Central memory CD8-positive, alpha-beta T cell (primary cell): ENCODE results near the gene IGFBP2.

Experiments used
- ATAC-seq: fragments of 150-1000 bp; cut with Tn5 transposase; replicated peaks from 2 replicates; pipeline ENCODE4 v1.10.0; 2022; ENCODE audit warnings: mild to moderate bottlenecking, moderate FRiP score, moderate number of reproducible peaks; ENCODE audit not compliant: poor library complexity, severe bottlenecking; ENCODE audit errors: extremely low read depth
- DNase-seq, 2 donors: peaks; one replicate each; pipeline ENCODE4 v3.0.0; 2021; ENCODE audit warnings: low spot score in 2 of 2
- H3K27ac Mint-ChIP-seq: one replicate; pipeline ENCODE4 v1.8.0; 2022; ENCODE audit warnings: low read depth, mild to moderate bottlenecking, moderate library complexity, mixed read lengths
- H3K27me3 Mint-ChIP-seq: one replicate; pipeline ENCODE4 v1.8.0; 2022; ENCODE audit warnings: mixed read lengths
- H3K36me3 Mint-ChIP-seq: one replicate; pipeline ENCODE4 v1.8.0; 2022; ENCODE audit warnings: mild to moderate bottlenecking, moderate library complexity, mixed read lengths; ENCODE audit not compliant: insufficient read depth
- H3K4me1 Mint-ChIP-seq: one replicate; pipeline ENCODE4 v1.8.0; 2022; ENCODE audit warnings: mixed read lengths
- H3K4me3 Mint-ChIP-seq: one replicate; pipeline ENCODE4 v1.8.0; 2022; ENCODE audit warnings: mild to moderate bottlenecking, moderate library complexity, mixed read lengths
- H3K9me3 Mint-ChIP-seq: one replicate; pipeline ENCODE4 v1.8.0; 2022; ENCODE audit warnings: mixed read lengths

IGFBP2 gene

DNA sequence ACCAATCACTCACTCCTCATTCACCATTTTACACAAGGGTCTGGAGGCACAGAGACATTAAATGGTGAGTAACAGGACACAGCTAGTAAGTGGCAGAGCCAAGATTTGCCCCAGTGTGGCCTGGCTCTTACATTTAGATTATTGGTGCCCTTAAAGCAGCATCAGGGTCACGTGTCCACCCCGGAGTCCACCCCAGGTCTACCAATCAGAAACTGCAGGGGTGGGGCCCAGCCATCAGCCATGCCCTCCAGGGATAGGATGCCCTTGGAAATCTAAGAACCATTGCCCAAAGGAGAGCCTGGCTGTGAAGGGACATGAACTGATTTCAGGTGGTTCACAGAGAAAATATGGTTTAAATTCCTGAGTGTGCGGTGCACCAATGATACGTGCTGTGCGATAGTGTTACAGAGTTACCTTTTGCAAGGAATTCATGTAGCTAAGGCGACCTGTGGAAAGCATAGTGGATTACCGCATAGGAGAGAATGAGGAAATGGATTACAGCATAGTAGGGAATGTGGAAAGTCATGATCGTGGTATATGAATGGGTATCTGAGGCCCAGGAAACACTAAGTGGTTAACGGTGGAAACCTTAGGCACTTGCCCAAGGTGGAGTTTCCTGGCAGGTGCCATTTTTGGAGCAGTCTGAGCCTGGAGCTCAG is 44.3 kb downstream of the IGFBP2 start:
- H3K27me3 Mint-ChIP-seq: peaks cover 67% of the 10 kb centered on the region
- H3K27ac Mint-ChIP-seq: no peak overlapping the region
- no peaks in the 10 kb centered on the region for H3K9me3 Mint-ChIP-seq
- peaks cover 8% of the 10 kb centered on the region for H3K4me1 Mint-ChIP-seq
- DNase-seq (no peak), ATAC-seq (no peak)
- peaks cover 2% of the 10 kb centered on the region for H3K36me3 Mint-ChIP-seq
- no peak overlapping the region for H3K4me3 Mint-ChIP-seq

DNA sequence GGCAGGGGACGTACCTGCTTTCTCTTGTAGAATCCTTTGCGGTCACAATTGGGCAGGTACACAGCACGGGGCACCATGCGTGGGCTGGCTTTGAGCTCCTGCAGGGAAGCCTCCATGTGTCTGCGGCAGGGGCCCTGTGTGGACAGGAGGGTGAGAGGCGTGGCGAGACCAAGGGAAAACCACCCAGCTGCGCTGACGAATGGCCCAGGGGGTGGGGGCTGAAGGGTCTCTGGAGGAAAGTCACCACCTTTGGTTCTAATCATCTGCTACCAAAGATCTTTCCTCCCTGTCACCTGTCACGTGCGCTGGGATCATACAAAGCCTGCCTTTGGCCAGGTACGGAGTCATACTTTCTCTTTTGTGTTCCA is 44.9 kb downstream of the IGFBP2 start:
- ATAC-seq (no peak), DNase-seq (no peak)
- Mint-ChIP-seq H3K36me3 (peaks cover 2% of the 10 kb centered on the region), H3K27ac (no peak overlapping the region), H3K4me1 (peaks cover 8% of the 10 kb centered on the region), H3K4me3 (no peak overlapping the region), H3K9me3 (no peaks in the 10 kb centered on the region), H3K27me3 (peaks cover 71% of the 10 kb centered on the region)

DNA sequence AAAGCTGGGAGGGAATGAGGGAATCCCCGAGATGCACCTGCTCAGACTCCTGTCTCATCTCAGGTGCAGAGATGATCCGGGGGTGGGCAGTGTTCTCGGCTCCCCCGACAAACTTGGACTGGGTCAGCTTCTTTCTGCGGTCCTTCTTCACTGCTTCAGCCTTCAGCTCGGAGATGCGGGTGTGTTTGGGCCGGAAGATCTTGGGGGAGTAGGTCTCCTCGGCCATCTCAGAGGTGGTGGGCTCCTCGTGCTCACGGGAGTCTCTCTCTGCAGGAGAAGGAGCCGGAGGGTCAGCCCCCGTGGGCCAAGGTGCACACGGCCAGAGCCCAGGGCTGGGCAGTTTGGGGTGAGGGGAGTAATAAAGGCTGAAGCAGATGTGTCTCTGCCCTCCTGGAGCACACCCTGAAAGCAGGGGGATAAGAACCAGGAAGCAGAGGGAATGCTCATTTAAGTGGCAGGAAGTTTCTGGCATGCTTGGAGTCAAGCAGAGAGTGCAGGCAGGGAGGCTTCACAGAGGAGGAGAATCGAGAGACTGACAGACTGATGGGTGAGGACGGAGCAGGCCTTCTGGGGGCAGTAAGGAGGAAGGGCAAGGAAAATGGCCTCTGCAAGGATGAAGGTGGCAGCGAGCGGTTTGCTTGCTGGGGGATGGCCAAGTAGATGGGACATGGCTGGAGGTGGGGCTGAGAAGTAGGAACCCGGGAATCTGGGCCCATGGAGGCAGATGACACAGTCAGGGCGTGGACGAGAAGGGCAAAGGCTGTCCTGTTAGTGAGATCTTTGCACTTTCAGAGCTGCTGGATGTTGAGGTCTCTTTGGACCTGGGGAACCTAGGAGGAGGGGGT is 45.8 kb downstream of the IGFBP2 start:
- Mint-ChIP-seq H3K9me3 (no peaks in the 10 kb centered on the region), H3K4me3 (no peak overlapping the region), H3K4me1 (peaks cover 8% of the 10 kb centered on the region), H3K27me3 (peaks cover 76% of the 10 kb centered on the region), H3K36me3 (peaks cover 2% of the 10 kb centered on the region), H3K27ac (no peak overlapping the region)
- no peak for DNase-seq
- no peak for ATAC-seq

DNA sequence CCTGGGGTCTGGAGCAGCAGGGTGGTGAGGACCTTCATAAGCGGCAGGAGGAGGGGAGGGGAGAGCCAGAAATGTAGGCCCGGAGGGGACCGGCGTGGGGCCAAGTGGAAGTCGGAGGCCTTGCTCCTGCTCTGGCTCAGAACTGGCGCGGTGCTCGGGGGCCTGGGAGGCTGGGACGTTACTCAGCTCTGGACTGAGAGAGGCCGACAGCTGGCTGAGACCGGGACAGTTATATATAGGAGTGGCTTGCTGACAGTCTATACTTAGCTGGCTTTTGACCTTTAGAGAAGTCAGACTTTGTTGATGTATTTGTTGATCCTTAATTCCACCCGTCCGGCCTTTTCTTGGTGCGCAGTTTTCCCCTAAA is 46.4 kb downstream of the IGFBP2 start:
- DNase-seq (no peak), ATAC-seq (no peak)
- Mint-ChIP-seq H3K9me3 (no peaks in the 10 kb centered on the region), H3K27me3 (peaks cover 76% of the 10 kb centered on the region), H3K4me1 (peaks cover 8% of the 10 kb centered on the region), H3K4me3 (no peak overlapping the region), H3K36me3 (peaks cover 2% of the 10 kb centered on the region), H3K27ac (no peak overlapping the region)

DNA sequence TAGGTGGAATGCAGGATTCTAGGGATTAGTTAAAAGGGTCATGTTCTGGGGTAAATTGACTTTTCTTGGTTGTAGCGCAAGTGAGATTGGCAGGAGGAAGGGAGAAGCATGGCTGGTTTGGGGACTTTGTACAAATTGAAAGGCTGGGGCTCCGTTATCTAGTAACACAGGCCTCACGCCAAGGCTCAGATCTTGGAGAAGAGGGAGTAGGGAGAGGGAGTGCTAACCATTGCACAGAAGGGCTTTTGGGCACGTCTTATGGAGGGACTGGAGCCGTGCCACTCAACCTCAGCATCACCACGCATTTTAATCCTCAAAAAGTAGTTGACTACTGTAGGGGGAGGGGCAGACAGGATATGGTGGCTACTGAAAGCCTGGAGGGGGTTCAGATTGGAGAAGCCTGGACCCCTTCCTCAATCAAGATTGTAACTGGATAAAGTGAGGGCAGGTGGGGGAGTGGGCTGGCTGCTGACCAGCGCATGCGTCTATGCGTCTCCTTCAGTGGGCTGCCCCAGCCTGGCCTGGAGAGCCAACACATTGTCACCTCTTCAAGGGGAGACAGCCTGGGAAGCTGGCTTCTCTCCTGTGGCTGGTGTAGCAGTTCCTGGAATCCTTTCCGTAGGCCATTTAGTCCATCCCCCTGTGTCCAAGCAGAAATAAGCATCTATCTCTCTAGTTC is 47.9 kb downstream of the IGFBP2 start:
- Mint-ChIP-seq H3K27ac (no peak overlapping the region), H3K36me3 (peaks cover 2% of the 10 kb centered on the region), H3K9me3 (no peaks in the 10 kb centered on the region), H3K27me3 (peaks cover 75% of the 10 kb centered on the region), H3K4me1 (peaks cover 8% of the 10 kb centered on the region), H3K4me3 (no peak overlapping the region)
- ATAC-seq (no peak), DNase-seq (no peak)

DNA sequence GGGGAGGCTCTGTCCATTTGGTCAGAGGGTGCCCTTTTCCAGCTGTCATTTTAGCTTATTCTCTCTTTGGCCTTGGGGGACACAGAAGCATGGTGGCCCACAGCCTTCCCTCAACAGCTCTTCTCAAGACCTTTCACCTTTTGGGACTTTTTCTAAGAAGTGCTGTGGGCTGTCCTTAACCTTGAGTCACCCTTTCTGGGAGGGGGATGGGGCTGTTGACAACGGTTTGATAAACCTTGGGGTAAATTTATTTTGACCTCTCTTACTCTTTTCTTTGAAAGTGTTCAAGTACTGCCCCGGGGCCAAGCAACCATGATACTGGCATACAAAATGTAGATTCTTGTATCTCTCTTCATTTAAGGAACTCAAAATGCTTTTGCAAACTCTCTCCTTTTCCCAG is 48.5 kb downstream of the IGFBP2 start:
- peaks cover 8% of the 10 kb centered on the region for H3K4me1 Mint-ChIP-seq
- no peak overlapping the region for H3K4me3 Mint-ChIP-seq
- H3K27ac Mint-ChIP-seq: no peak overlapping the region
- ATAC-seq (no peak), DNase-seq (no peak)
- peaks cover 81% of the 10 kb centered on the region for H3K27me3 Mint-ChIP-seq
- no peaks in the 10 kb centered on the region for H3K9me3 Mint-ChIP-seq
- peaks cover 2% of the 10 kb centered on the region for H3K36me3 Mint-ChIP-seq

DNA sequence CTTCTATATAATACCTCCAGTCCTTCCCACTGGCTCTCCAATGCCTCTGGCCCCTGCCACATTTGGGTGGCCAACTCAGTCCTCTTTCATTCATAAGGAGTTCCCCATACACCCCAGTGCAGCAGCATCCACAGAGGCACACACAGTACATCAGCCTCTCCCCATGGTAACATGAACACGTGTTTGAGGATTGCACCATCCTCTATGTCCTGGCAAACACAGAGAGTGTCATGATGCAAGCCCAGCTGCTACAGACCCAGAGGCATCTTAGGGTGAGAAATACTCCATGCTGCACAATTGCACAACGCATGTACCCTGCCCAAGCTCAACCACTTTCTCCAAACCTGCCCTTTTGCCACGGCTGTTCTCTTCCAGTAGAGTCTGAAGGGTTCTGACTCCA is 50.6 kb downstream of the IGFBP2 start:
- H3K4me3 Mint-ChIP-seq: no peak overlapping the region
- no peak for DNase-seq
- peaks cover 95% of the 10 kb centered on the region for H3K27me3 Mint-ChIP-seq
- H3K4me1 Mint-ChIP-seq: peaks cover 8% of the 10 kb centered on the region
- no peak for ATAC-seq
- H3K9me3 Mint-ChIP-seq: no peaks in the 10 kb centered on the region
- peaks cover 2% of the 10 kb centered on the region for H3K36me3 Mint-ChIP-seq
- no peak overlapping the region for H3K27ac Mint-ChIP-seq

DNA sequence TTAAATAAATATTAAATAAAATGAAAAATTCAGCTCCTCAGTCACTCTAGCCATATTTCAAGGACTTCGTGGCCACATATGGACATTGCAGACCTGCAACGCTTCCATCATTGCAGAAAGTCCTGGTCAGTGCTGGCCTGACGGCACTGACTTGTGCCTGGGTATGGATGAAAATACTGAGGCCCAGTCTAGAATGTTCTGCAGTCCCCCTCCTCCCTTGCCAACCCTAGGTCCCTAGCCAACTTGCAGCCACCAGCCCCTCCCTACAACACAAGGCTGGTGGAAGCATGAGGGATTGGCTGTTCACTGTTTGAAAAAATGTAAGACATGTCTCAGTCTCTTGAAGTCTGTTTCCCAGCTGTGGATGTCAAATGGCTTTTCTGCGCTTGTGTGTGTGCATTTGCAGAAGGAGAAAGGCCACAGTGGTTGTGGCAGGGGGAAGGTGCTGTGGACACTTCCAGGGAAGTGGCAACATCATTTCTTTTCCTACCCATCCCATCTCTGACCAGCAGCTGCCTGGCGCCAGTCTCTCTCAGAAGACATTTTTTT is 52.2 kb downstream of the IGFBP2 start:
- Mint-ChIP-seq H3K27ac (no peak overlapping the region), H3K36me3 (peaks cover 2% of the 10 kb centered on the region), H3K9me3 (no peaks in the 10 kb centered on the region), H3K4me1 (peaks cover 8% of the 10 kb centered on the region), H3K4me3 (no peak overlapping the region), H3K27me3 (peaks cover 95% of the 10 kb centered on the region)
- no peak for ATAC-seq
- DNase-seq: no peak

DNA sequence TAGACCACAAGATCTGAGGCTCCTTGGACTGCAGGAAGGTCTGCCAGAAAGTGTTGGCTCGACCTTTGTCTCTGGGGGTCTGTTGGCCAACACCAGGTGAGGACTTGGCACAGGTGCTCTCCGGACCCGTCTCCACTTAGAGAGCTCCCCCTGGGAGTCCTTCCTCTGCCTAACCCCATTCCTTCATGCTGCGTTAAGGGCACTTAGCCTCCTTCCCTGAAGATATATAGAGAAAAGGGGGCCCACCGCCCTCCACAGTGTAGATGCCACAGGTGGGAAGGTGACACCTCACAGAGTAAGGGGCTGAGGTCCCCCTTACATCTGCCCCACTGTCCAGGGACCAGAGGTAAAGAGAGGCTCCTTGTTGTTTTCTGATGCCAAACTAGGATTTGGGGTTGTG is 53.9 kb downstream of the IGFBP2 start:
- Mint-ChIP-seq H3K27ac (no peak overlapping the region), H3K27me3 (peaks cover 95% of the 10 kb centered on the region), H3K36me3 (no peaks in the 10 kb centered on the region), H3K4me1 (peaks cover 13% of the 10 kb centered on the region), H3K4me3 (no peak overlapping the region), H3K9me3 (no peaks in the 10 kb centered on the region)
- DNase-seq (no peak), ATAC-seq (no peak)

DNA sequence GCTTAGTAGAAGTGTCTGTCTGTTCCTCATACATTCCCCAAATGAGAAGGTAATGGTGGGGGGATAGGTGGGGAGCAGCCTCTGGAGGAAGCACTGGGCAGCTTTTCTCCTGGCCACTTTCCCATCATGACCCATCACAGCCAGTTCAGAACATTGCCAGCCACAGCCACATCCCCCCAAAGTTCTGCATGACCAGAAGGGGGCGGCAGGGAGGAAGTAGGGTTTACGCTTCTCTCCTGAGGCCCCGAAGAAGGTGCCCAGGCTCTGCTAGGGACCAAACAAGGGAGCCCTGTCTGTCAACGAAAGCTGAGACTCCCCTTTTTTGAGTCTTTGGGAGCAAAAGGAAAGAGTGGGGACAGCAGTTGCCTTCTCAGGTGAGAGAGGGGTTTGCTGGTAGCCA is 54.4 kb downstream of the IGFBP2 start:
- Mint-ChIP-seq H3K27me3 (peaks cover 96% of the 10 kb centered on the region), H3K36me3 (no peaks in the 10 kb centered on the region), H3K4me3 (no peak overlapping the region), H3K9me3 (no peaks in the 10 kb centered on the region), H3K27ac (no peak overlapping the region), H3K4me1 (peaks cover 14% of the 10 kb centered on the region)
- no peak for ATAC-seq
- DNase-seq: no peak

DNA sequence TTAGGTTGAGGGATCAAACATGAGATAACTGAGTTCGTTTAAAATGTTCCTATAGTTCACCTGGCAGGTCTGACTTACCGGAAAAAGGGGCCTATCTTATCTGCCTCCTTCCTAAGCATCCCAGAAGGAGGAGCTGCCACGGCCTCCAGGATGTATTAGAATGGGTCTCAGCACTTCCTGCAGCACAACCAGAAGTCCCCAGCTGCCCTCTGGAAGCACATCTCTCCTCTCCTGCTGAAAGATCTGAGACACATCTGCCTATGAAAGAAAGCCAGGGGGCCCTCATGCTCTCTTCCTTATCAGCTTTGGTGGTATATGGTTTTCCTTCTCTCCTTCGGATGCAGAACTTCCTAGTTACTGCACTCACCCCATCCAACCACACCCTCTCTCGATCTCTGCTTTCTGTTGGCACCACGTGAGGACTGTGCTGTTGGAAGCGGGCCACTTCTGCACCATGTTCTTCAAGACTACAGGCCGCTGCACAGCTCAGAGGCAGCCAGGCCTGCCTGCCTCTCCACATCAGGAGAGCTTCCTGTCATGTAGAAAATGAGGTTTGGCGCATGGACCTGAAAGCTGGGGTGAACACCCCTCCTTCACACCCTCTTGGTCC is 55.6 kb downstream of the IGFBP2 start:
- no peak overlapping the region for H3K4me3 Mint-ChIP-seq
- no peak overlapping the region for H3K27ac Mint-ChIP-seq
- H3K9me3 Mint-ChIP-seq: no peaks in the 10 kb centered on the region
- ATAC-seq: no peak
- H3K4me1 Mint-ChIP-seq: peaks cover 22% of the 10 kb centered on the region
- H3K27me3 Mint-ChIP-seq: peaks cover 89% of the 10 kb centered on the region
- DNase-seq: no peak
- H3K36me3 Mint-ChIP-seq: no peaks in the 10 kb centered on the region

DNA sequence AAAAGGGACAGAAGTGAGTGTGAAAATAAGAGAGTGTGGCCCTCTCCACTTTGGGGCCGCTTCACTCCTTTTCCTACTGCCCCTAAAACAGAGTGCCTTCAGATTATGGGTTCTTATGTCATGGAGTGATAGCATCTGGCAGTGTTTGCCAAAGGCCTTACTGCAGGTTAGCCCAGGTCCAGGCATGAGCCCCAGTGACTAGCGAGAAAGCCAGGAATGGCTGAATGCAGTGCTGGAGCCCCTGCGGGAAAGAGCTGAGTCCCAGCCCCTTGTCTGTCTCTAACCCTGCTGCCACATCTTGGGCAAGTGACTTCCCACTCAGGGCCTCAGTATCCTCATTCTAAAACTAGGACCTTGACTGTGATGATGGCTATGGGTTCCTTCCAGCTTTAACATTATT is 56.2 kb downstream of the IGFBP2 start:
- peaks cover 83% of the 10 kb centered on the region for H3K27me3 Mint-ChIP-seq
- H3K9me3 Mint-ChIP-seq: no peaks in the 10 kb centered on the region
- no peak overlapping the region for H3K27ac Mint-ChIP-seq
- peaks cover 26% of the 10 kb centered on the region for H3K4me1 Mint-ChIP-seq
- ATAC-seq (no peak), DNase-seq (no peak)
- H3K4me3 Mint-ChIP-seq: no peak overlapping the region
- no peaks in the 10 kb centered on the region for H3K36me3 Mint-ChIP-seq
